Mesothelial cell of epicardium (in vitro differentiated cells): ENCODE results near the gene PARD3. TPM values are rescaled to one million over a fixed set of nuclear protein-coding genes. Genes with fewer than 3 reads are reported as not detected.

Source experiments
- DNase-seq, 2 experiments: peaks; one replicate each; pipeline ENCODE4 v3.0.0; 2021; ENCODE audit warnings: low spot score in 2 of 2; ENCODE audit not compliant: unreplicated experiment in 2 of 2
- H3K27ac Mint-ChIP-seq: 2 replicates; pipeline ENCODE4 v1.8.0; 2021; ENCODE audit warnings: mixed read lengths
- H3K27me3 Mint-ChIP-seq: 2 replicates; pipeline ENCODE4 v1.8.0; 2021; ENCODE audit warnings: low read depth, mixed read lengths
- H3K36me3 Mint-ChIP-seq: 2 replicates; pipeline ENCODE4 v1.8.0; 2021; ENCODE audit warnings: mixed read lengths
- H3K4me1 Mint-ChIP-seq: 2 replicates; pipeline ENCODE4 v1.8.0; 2021; ENCODE audit warnings: mixed read lengths
- H3K4me3 Mint-ChIP-seq: 2 replicates; pipeline ENCODE4 v1.8.0; 2021; ENCODE audit warnings: mild to moderate bottlenecking, moderate library complexity, mixed read lengths
- H3K9me3 Mint-ChIP-seq: 2 replicates; pipeline ENCODE4 v1.8.0; 2021; ENCODE audit warnings: mixed read lengths
- total RNA-seq: library from RNA; stranded (reverse); gene quantifications from 3 replicates; pipeline ENCODE4 v1.2.1, GENCODE V29; 2021
- TF ChIP-seq, protein P1 (sequence below): fragments of 200-600 bp; sonication (generic); IDR thresholded peaks from one replicate; pipeline ENCODE4 v1.5.0; 2021; ENCODE audit warnings: antibody characterized with exemption; ENCODE audit not compliant: unreplicated experiment

PARD3 gene
- total RNA-seq, 1 donor from 2014 or later: 73.2 TPM

DNA sequence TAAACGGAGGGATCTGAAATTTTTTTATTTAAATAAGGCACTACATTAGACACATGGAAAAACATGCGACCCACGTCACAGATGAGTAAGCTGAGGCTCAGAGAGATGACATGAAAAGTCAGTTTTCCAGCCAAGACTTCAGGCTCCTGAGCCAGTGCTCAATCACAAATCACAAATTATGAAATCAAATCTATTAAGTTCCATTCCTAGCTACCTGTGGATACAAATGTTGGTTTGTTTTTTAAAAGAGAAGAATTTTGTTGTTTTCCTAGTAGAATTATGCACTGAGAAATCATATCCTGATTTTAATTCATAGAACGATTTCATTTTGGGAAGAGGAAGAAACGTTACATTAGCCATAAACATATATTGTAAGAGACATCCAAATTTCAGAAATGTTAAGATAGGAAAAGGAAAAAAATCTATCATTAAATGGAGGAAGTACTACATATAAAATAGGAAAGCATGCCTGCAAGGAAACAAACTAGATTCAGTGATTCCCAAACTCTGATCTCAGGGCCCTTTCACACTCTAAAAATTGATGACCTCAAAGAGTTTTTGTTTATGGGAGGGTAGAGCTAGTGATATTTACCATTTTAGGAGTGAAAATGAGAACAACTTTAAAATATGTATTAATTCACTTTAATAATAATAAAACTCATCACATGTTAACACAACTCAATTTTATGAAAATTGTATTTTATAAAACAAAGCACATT is 340.4 kb downstream of the PARD3 start:
- Mint-ChIP-seq H3K4me3 (no peak overlapping the region), H3K27ac (peak overlapping the region; percentile 15), H3K27me3 (no peaks in the 10 kb centered on the region), H3K4me1 (peaks cover 28% of the 10 kb centered on the region), H3K36me3 (peaks cover 5% of the 10 kb centered on the region), H3K9me3 (no peaks in the 10 kb centered on the region)
- TF ChIP-seq, protein P1, sequence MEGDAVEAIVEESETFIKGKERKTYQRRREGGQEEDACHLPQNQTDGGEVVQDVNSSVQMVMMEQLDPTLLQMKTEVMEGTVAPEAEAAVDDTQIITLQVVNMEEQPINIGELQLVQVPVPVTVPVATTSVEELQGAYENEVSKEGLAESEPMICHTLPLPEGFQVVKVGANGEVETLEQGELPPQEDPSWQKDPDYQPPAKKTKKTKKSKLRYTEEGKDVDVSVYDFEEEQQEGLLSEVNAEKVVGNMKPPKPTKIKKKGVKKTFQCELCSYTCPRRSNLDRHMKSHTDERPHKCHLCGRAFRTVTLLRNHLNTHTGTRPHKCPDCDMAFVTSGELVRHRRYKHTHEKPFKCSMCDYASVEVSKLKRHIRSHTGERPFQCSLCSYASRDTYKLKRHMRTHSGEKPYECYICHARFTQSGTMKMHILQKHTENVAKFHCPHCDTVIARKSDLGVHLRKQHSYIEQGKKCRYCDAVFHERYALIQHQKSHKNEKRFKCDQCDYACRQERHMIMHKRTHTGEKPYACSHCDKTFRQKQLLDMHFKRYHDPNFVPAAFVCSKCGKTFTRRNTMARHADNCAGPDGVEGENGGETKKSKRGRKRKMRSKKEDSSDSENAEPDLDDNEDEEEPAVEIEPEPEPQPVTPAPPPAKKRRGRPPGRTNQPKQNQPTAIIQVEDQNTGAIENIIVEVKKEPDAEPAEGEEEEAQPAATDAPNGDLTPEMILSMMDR: no peak
- DNase-seq: no peak

DNA sequence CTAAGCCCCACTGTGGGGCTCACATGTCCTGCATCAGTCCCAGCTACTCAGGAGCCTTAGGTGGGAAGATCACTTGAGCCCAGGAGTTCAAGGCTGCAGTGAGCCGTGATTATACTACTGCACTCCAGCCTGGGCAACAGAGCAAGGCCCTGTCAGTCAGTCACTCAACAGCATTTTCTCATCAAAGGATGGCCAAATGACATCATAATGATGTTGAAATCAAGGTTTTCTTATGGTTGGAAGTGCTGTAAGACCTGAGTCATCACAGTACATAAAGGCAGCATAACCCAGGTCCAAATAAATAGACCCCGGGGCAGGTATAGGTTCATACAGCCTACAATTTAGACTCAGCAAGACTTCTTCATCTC is 341.1 kb downstream of the PARD3 start:
- H3K4me3 Mint-ChIP-seq: no peak overlapping the region
- no peak for DNase-seq
- H3K27me3 Mint-ChIP-seq: no peaks in the 10 kb centered on the region
- H3K9me3 Mint-ChIP-seq: no peaks in the 10 kb centered on the region
- peaks cover 28% of the 10 kb centered on the region for H3K4me1 Mint-ChIP-seq
- TF ChIP-seq, protein P1: no peak
- peak overlapping the region; percentile 70 for H3K27ac Mint-ChIP-seq
- H3K36me3 Mint-ChIP-seq: peaks cover 5% of the 10 kb centered on the region

DNA sequence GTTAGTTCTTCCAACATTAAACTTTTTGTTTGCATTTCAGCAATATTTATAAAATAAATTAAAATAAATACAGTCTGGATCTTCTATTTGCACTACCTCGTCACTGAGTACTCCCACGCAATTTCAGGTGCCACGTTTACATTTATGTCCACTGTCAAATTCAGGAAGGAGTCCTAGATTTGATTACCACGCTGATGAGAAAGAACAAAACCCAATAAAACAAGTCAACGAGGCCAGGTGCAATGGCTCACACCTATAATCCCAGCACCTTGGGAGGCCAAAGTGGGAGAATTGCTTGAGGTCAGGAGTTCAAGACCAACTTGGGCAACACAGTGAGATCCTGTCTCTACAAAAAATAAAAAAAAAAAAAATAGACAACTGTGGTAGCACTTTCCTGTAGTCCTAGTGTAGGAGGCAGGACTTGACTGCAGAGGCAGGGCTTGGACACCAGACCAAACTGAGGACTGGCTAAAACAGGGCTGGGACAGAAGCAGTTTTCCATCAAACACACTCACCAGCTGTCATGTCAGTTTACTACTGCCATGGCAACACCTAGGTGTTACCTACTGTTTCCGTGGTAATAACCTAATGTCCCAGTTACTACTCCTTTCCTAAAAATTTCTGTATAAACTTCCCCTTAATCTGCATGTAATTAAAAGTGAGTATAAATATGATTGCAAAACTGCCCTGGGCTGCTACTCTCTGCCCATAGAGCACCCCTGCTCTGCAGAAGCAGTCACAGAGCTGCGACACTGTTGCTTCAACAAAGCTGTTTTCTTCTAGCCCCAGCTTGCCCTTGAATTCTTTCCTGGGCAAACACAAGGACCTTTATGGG is 341.7 kb downstream of the PARD3 start:
- Mint-ChIP-seq H3K4me3 (no peak overlapping the region), H3K9me3 (no peaks in the 10 kb centered on the region), H3K36me3 (peaks cover 8% of the 10 kb centered on the region), H3K27me3 (no peaks in the 10 kb centered on the region), H3K4me1 (peaks cover 29% of the 10 kb centered on the region), H3K27ac (peak overlapping the region; percentile 70)
- TF ChIP-seq, protein P1: no peak
- DNase-seq: no peak

DNA sequence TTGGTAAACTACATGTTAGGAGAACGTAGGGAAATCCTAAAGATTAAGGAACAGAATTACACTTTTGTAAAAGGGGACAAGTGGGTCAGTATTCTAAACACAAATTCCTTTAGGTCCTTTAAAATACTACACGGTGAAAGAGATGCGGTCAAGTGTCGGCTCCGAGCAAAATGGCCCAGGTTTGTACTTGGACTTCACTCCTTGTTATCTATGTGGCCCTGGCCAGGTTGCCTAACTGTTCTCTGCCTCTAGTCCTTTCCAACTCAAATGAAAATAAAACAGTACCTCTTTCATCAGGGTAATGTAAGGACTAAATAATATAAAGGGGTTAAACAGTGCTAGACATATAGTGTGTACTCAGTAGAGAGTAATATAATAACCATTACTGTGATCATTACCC is 344.8 kb downstream of the PARD3 start:
- no peak overlapping the region for H3K4me3 Mint-ChIP-seq
- peaks cover 13% of the 10 kb centered on the region for H3K4me1 Mint-ChIP-seq
- H3K27ac Mint-ChIP-seq: no peak overlapping the region
- no peak for DNase-seq
- H3K27me3 Mint-ChIP-seq: no peaks in the 10 kb centered on the region
- TF ChIP-seq, protein P1: no peak
- H3K9me3 Mint-ChIP-seq: no peaks in the 10 kb centered on the region
- H3K36me3 Mint-ChIP-seq: peaks cover 10% of the 10 kb centered on the region

DNA sequence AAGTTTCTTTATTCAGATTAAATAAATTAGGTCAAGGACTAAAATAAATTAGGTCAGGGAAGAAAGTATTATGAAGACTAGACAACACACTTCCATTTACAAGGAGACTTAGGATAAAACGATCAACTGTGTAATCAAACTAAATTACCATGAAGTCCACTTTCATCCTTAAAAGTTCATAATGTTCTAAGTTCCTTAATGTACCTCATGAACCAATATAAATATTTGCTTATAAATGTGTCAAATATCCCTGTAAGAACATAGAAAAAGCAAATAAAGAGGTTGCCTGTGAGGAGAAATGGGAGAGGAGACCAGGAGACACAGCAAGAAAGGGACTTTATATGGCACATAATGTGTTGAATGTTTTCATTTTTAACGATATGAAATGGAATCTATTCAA is 345.6 kb downstream of the PARD3 start:
- no peak for DNase-seq
- peaks cover 7% of the 10 kb centered on the region for H3K4me1 Mint-ChIP-seq
- no peak overlapping the region for H3K27ac Mint-ChIP-seq
- H3K9me3 Mint-ChIP-seq: no peaks in the 10 kb centered on the region
- no peaks in the 10 kb centered on the region for H3K27me3 Mint-ChIP-seq
- H3K4me3 Mint-ChIP-seq: no peak overlapping the region
- TF ChIP-seq, protein P1: no peak
- peaks cover 10% of the 10 kb centered on the region for H3K36me3 Mint-ChIP-seq
